Trophoblast cell (in vitro differentiated cells and primary cell): ENCODE data around the gene HMGN2.
A peak's percentile ranks its signal among the peaks of the same experiment; 100 is the strongest.
"Not testable (repeated sequence)": the region's sequence is repeated elsewhere in the genome, so short reads cannot be mapped to it uniquely, and the experiment has no call there.

ENCODE experiments used
- DNase-seq, 2 donors: peaks; one replicate each; pipeline ENCODE4 v3.0.0-alpha.2; 2016
- H2AFZ ChIP-seq: 2 replicates; pipeline ENCODE4 v1.6.1; 2013; ENCODE audit warnings: low read length, moderate library complexity, mild to moderate bottlenecking; ENCODE audit not compliant: insufficient read depth, poor library complexity
- H2AK5ac ChIP-seq: 2 replicates; pipeline ENCODE4 v1.6.1; 2013; ENCODE audit warnings: mild to moderate bottlenecking, low read length
- H2BK120ac ChIP-seq: 2 replicates; pipeline ENCODE4 v1.6.1; 2013; ENCODE audit warnings: low read length, mild to moderate bottlenecking, moderate library complexity; ENCODE audit not compliant: insufficient read depth, poor library complexity
- H2BK12ac ChIP-seq: 2 replicates; pipeline ENCODE4 v1.6.1; 2013; ENCODE audit warnings: mild to moderate bottlenecking, low read length, moderate library complexity
- H2BK5ac ChIP-seq: 2 replicates; pipeline ENCODE4 v1.6.1; 2013; ENCODE audit warnings: low read length, low read depth, moderate library complexity, mild to moderate bottlenecking; ENCODE audit not compliant: poor library complexity
- H3K14ac ChIP-seq: 2 replicates; pipeline ENCODE4 v1.6.1; 2013; ENCODE audit warnings: mild to moderate bottlenecking, low read length
- H3K18ac ChIP-seq: 2 replicates; pipeline ENCODE4 v1.6.1; 2013; ENCODE audit warnings: mild to moderate bottlenecking, low read length
- H3K23ac ChIP-seq: 2 replicates; pipeline ENCODE4 v1.6.1; 2013; ENCODE audit warnings: low read length
- H3K27ac ChIP-seq: 2 replicates; pipeline ENCODE4 v1.5.1; 2013; ENCODE audit warnings: low read depth, mild to moderate bottlenecking, inconsistent platforms, low read length, moderate library complexity
- H3K27me3 ChIP-seq: 2 replicates; pipeline ENCODE4 v1.6.1; 2013; ENCODE audit warnings: inconsistent platforms, mild to moderate bottlenecking, low read length, moderate library complexity; ENCODE audit not compliant: insufficient read depth
- H3K36me3 ChIP-seq, 2 experiments: 1 replicate in 1 of 2; 2 replicates in 1 of 2; pipeline ENCODE4 v1.6.1; 2013; ENCODE audit warnings: low read length in 2 of 2, mild to moderate bottlenecking in 2 of 2, moderate library complexity in 1 of 2; ENCODE audit not compliant: insufficient read depth in 2 of 2, control insufficient read depth in 1 of 2
- H3K4ac ChIP-seq: 2 replicates; pipeline ENCODE4 v1.6.1; 2013; ENCODE audit warnings: low read depth, mild to moderate bottlenecking, low read length, moderate library complexity
- H3K4me1 ChIP-seq, 2 experiments: 1 replicate in 1 of 2; 2 replicates in 1 of 2; pipeline ENCODE4 v1.6.1; 2013; ENCODE audit warnings: low read length in 2 of 2, mild to moderate bottlenecking in 2 of 2, moderate library complexity in 1 of 2; ENCODE audit not compliant: insufficient read depth in 2 of 2, control insufficient read depth in 1 of 2
- H3K4me2 ChIP-seq: 2 replicates; pipeline ENCODE4 v1.6.1; 2013; ENCODE audit warnings: inconsistent platforms, mild to moderate bottlenecking, low read length, moderate library complexity
- H3K4me3 ChIP-seq: 2 replicates; pipeline ENCODE4 v1.5.1; 2013; ENCODE audit warnings: mild to moderate bottlenecking, low read depth, low read length, inconsistent platforms
- H3K79me1 ChIP-seq: one replicate; pipeline ENCODE4 v1.6.1; 2013; ENCODE audit warnings: low read length
- H3K79me2 ChIP-seq: 2 replicates; pipeline ENCODE4 v1.6.1; 2013; ENCODE audit warnings: low read length, mild to moderate bottlenecking; ENCODE audit not compliant: control insufficient read depth, insufficient read depth, poor library complexity
- H3K9ac ChIP-seq: 2 replicates; pipeline ENCODE4 v1.6.1; 2013; ENCODE audit warnings: mild to moderate bottlenecking, low read length
- H3K9me3 ChIP-seq: 2 replicates; pipeline ENCODE4 v1.6.1; 2013; ENCODE audit warnings: low read depth, mild to moderate bottlenecking, control low read depth, inconsistent platforms, low read length; ENCODE audit not compliant: insufficient read depth
- H4K12ac ChIP-seq: 2 replicates; pipeline ENCODE4 v1.6.1; 2013; ENCODE audit warnings: low read depth, mild to moderate bottlenecking, low read length, moderate library complexity
- H4K8ac ChIP-seq: 2 replicates; pipeline ENCODE4 v1.6.1; 2013; ENCODE audit warnings: low read depth, mild to moderate bottlenecking, low read length, moderate library complexity
- H4K91ac ChIP-seq: one replicate; pipeline ENCODE4 v1.6.1; 2013; ENCODE audit warnings: low read depth, mild to moderate bottlenecking, low read length, moderate library complexity
- WGBS: extraction: QIAGEN DNeasy Blood & Tissue Kit; methylation state at CpG from one replicate; pipeline ENCODE4 v1.1.7; 2013; ENCODE audit warnings: missing lambda C conversion rate; ENCODE audit not compliant: insufficient read length, insufficient coverage; ENCODE audit errors: extremely low coverage; 5-methylcytosine and 5-hydroxymethylcytosine counted together

Gene HMGN2

DNA sequence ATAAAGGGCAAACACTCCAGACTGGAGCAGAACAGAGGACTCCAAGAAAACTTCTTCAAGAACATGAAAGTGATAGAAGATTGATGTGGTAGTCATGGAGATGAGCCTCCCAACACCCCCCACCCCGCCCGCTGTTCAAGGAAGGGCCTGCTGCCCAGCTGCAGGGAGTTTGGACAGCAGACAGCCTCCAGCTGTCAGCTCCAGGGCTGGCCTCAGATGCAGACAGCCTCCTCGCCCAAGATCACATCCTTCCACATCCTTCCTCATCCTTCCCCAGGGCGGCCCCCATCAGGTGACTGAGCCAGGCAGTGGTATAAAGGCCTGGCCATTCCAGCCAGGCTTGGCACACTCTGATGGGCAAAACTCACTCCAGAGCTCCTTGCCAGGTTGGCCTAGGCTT lies 24.6 kb downstream of the HMGN2 start:
- H2BK12ac ChIP-seq = no peak overlapping the region
- no peak overlapping the region for H3K23ac ChIP-seq
- H3K27me3 ChIP-seq = no peaks in the 10 kb centered on the region
- H2BK120ac ChIP-seq = no peak overlapping the region
- H3K79me1 ChIP-seq = peaks cover 14% of the 10 kb centered on the region
- no peak overlapping the region for H4K91ac ChIP-seq
- no peak overlapping the region for H3K4me2 ChIP-seq
- no peak overlapping the region for H3K18ac ChIP-seq
- H3K4me1 ChIP-seq = peaks cover 8 to 9% of the 10 kb centered on the region in 2 experiments
- no peak overlapping the region for H3K14ac ChIP-seq
- DNase-seq = no peak
- no peak overlapping the region for H2AFZ ChIP-seq
- H3K36me3 ChIP-seq = no peaks in the 10 kb centered on the region
- H3K4me3 ChIP-seq = no peak overlapping the region
- H2BK5ac ChIP-seq = no peak overlapping the region
- H3K4ac ChIP-seq = no peak overlapping the region
- H3K27ac ChIP-seq = no peak overlapping the region
- H4K8ac ChIP-seq = no peak overlapping the region
- H4K12ac ChIP-seq = no peak overlapping the region
- no peak overlapping the region for H3K9ac ChIP-seq
- no peak overlapping the region for H2AK5ac ChIP-seq
- no peaks in the 10 kb centered on the region for H3K9me3 ChIP-seq
- peaks cover 11% of the 10 kb centered on the region for H3K79me2 ChIP-seq
- no CpG with 5 or more reads among the region's 4 CpGs for WGBS

DNA sequence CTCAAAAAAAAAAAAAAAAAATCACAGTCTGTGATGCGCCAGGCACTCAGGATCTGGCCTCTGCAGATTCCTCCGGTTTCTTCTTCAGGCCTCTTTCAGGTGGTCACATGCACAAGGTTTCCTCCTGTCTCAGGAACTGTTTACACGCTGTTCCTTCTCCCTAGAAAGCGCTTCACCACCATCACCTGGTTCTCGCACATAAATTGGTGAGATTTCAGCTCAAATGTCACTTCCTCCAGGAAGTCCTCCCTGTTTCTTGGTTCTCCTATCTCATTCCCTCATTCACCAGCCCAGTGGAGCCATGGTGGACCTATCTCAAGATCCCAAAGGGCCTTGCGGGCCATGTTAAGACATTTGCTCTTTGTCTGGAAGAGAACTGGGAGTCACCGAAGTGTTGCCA lies 26.7 kb downstream of the HMGN2 start:
- no CpG with 5 or more reads among the region's 7 CpGs for WGBS
- no peak overlapping the region for H4K8ac ChIP-seq
- no peak overlapping the region for H2BK120ac ChIP-seq
- no peak overlapping the region for H3K23ac ChIP-seq
- no peak overlapping the region for H2AFZ ChIP-seq
- H3K4me1 ChIP-seq = peaks cover 8 to 9% of the 10 kb centered on the region in 2 experiments
- H4K91ac ChIP-seq = no peak overlapping the region
- no peak for DNase-seq
- H3K18ac ChIP-seq = no peak overlapping the region
- H3K9ac ChIP-seq = no peak overlapping the region
- H3K4ac ChIP-seq = no peak overlapping the region
- no peak overlapping the region for H2AK5ac ChIP-seq
- H2BK5ac ChIP-seq = no peak overlapping the region
- H4K12ac ChIP-seq = no peak overlapping the region
- H3K79me2 ChIP-seq = peaks cover 11% of the 10 kb centered on the region
- H3K27me3 ChIP-seq = no peaks in the 10 kb centered on the region
- no peaks in the 10 kb centered on the region for H3K36me3 ChIP-seq
- no peak overlapping the region for H3K4me3 ChIP-seq
- H2BK12ac ChIP-seq = no peak overlapping the region
- no peak overlapping the region for H3K14ac ChIP-seq
- peaks cover 14% of the 10 kb centered on the region for H3K79me1 ChIP-seq
- no peaks in the 10 kb centered on the region for H3K9me3 ChIP-seq
- no peak overlapping the region for H3K27ac ChIP-seq
- H3K4me2 ChIP-seq = no peak overlapping the region

DNA sequence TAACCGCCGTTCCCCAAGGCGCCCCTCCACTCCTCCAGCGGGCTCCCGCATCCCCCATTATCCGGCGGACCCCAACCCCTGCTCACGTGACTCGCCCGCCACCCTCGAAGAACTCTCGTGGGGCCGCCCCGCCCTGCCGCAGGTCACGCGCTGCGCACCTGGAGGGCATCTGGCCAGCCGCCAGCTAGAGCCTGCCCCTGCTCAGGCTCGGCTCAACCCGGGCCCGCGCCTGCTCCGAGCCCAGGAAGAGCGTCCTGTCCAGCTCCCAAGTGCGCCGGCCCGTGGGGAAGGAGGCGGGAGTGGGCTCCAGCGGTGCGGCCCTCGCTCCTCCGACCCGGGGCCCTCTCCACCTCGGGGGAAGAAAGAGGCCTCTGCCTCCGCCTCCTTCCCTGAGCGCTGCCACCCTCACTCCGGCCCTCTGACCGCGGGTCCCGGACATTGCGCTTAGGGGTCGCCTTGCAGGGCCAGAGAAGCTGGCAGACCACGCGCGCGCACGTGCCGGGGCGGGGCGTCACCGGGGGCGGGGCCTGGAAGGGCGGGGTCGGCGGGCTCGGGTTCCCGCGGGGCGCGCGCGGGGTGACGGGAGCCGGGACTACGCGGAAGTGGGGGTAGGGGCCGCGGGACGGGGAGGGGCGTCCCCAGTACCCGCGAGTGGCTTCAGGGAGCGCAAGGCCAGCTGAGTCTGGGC lies 28.4 kb downstream of the HMGN2 start:
- no peaks in the 10 kb centered on the region for H3K9me3 ChIP-seq
- H2AFZ ChIP-seq = peak overlapping the region; percentile 99
- H2AK5ac ChIP-seq = peak overlapping the region; percentile 55
- peak overlapping the region; percentile 80 for H3K4me3 ChIP-seq
- DNase-seq = peak; percentile 78 to 83
- H3K36me3 ChIP-seq = no peaks in the 10 kb centered on the region
- H4K12ac ChIP-seq = peak overlapping the region; percentile 97
- H2BK12ac ChIP-seq = peak overlapping the region; percentile 10
- peak overlapping the region; percentile 96 for H3K18ac ChIP-seq
- H3K9ac ChIP-seq = peak overlapping the region; percentile 78
- peak overlapping the region; percentile 100 for H4K8ac ChIP-seq
- H3K4ac ChIP-seq = peak overlapping the region; percentile 93
- H3K27me3 ChIP-seq = no peaks in the 10 kb centered on the region
- peaks cover 14% of the 10 kb centered on the region for H3K79me1 ChIP-seq
- peaks cover 11% of the 10 kb centered on the region for H3K79me2 ChIP-seq
- H3K27ac ChIP-seq = peak overlapping the region; percentile 83
- peak overlapping the region; percentile 96 for H2BK5ac ChIP-seq
- peak overlapping the region; percentile 97 for H2BK120ac ChIP-seq
- H4K91ac ChIP-seq = peak overlapping the region; percentile 94
- WGBS = no CpG with 5 or more reads among the region's 74 CpGs
- H3K14ac ChIP-seq = peak overlapping the region; percentile 90
- no peak overlapping the region for H3K23ac ChIP-seq
- H3K4me1 ChIP-seq = peaks cover 8 to 9% of the 10 kb centered on the region in 2 experiments
- peak overlapping the region; percentile 73 for H3K4me2 ChIP-seq

DNA sequence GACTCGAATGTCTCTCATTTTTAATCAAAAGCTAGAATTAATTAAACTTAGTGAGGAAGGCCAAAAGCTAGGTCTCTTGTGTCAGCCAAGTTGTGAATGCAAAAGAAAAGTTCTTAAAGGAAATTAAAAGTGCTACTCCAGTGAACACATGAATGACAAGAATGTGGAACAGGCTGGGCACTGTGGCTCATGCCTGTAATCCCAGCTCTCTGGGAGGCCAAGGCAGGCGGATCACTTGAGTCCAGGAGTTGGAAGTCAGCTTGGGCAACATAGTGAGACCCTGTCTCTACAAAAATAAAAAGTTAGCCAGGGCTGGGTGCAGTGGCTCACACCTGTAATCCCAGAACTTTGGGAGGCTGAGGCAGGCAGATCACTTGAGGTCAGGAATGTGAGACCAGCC lies 38.5 kb downstream of the HMGN2 start:
- no CpG with 5 or more reads among the region's 2 CpGs for WGBS
- not testable (repeated sequence) for H4K91ac ChIP-seq, H3K4me2 ChIP-seq, H3K4me1 ChIP-seq, H3K23ac ChIP-seq, H3K27me3 ChIP-seq, H3K79me1 ChIP-seq, H4K8ac ChIP-seq, H4K12ac ChIP-seq, H2BK120ac ChIP-seq, H2BK5ac ChIP-seq, H3K14ac ChIP-seq, H3K9ac ChIP-seq, H2AK5ac ChIP-seq, H3K79me2 ChIP-seq, H3K18ac ChIP-seq, H3K36me3 ChIP-seq, H3K4ac ChIP-seq, H3K9me3 ChIP-seq, H3K27ac ChIP-seq, H2AFZ ChIP-seq, H2BK12ac ChIP-seq, H3K4me3 ChIP-seq
- peak in 1 of 2 donors; percentile 41 for DNase-seq
